ENCODE measurements around the gene KCNAB1. TPM values are rescaled to one million over a fixed set of nuclear protein-coding genes. Genes with fewer than 3 reads are reported as not detected.

KCNAB1 gene
- total RNA-seq, 1 donor from 2014 or later: 0.21 TPM

- H3K36me3 Mint-ChIP-seq (ENCODE audit: unreplicated experiment): no peaks in the 10 kb centered on the region
- DNase-seq (ENCODE audit: extremely low spot score, unreplicated experiment): no peak
- peaks cover 24% of the 10 kb centered on the region for H3K27me3 Mint-ChIP-seq (ENCODE audit: unreplicated experiment)
- H3K4me3 Mint-ChIP-seq (ENCODE audit: unreplicated experiment): no peak overlapping the region
- no peaks in the 10 kb centered on the region for H3K9me3 Mint-ChIP-seq (ENCODE audit: unreplicated experiment)
- no peak for TF ChIP-seq CTCF (IDR thresholded peaks at IDR 0.05)
- H3K4me1 Mint-ChIP-seq (ENCODE audit: unreplicated experiment): no peaks in the 10 kb centered on the region
- H3K27ac Mint-ChIP-seq (ENCODE audit: unreplicated experiment): no peak overlapping the region
Observed at GRCh38 chr3:156211583-156211982, 91.2 kb downstream of the KCNAB1 start.

- H3K36me3 Mint-ChIP-seq (ENCODE audit: unreplicated experiment): no peaks in the 10 kb centered on the region
- H3K27me3 Mint-ChIP-seq (ENCODE audit: unreplicated experiment): peaks cover 24% of the 10 kb centered on the region
- H3K4me3 Mint-ChIP-seq (ENCODE audit: unreplicated experiment): no peak overlapping the region
- H3K27ac Mint-ChIP-seq (ENCODE audit: unreplicated experiment): no peak overlapping the region
- H3K4me1 Mint-ChIP-seq (ENCODE audit: unreplicated experiment): peaks cover 3% of the 10 kb centered on the region
- no peak for DNase-seq (ENCODE audit: extremely low spot score, unreplicated experiment)
- TF ChIP-seq CTCF (IDR thresholded peaks at IDR 0.05): no peak
- no peaks in the 10 kb centered on the region for H3K9me3 Mint-ChIP-seq (ENCODE audit: unreplicated experiment)
Observed at GRCh38 chr3:156214676-156215075, 94.3 kb downstream of the KCNAB1 start.

- no peak for DNase-seq (ENCODE audit: extremely low spot score, unreplicated experiment)
- Mint-ChIP-seq H3K9me3 (ENCODE audit: unreplicated experiment) (no peaks in the 10 kb centered on the region), H3K27ac (ENCODE audit: unreplicated experiment) (no peak overlapping the region), H3K4me3 (ENCODE audit: unreplicated experiment) (no peak overlapping the region), H3K36me3 (ENCODE audit: unreplicated experiment) (no peaks in the 10 kb centered on the region), H3K27me3 (ENCODE audit: unreplicated experiment) (peaks cover 21% of the 10 kb centered on the region), H3K4me1 (ENCODE audit: unreplicated experiment) (peaks cover 3% of the 10 kb centered on the region)
- TF ChIP-seq CTCF (IDR thresholded peaks at IDR 0.05): no peak
Observed at GRCh38 chr3:156215751-156216150, 95.4 kb downstream of the KCNAB1 start.

GRCh38 chr3:156216216-156216615, 95.8 kb downstream of the KCNAB1 start:
- peaks cover 21% of the 10 kb centered on the region for H3K27me3 Mint-ChIP-seq (ENCODE audit: unreplicated experiment)
- H3K36me3 Mint-ChIP-seq (ENCODE audit: unreplicated experiment): peaks cover 2% of the 10 kb centered on the region
- H3K4me1 Mint-ChIP-seq (ENCODE audit: unreplicated experiment): peaks cover 3% of the 10 kb centered on the region
- no peak for TF ChIP-seq CTCF (IDR thresholded peaks at IDR 0.05)
- no peaks in the 10 kb centered on the region for H3K9me3 Mint-ChIP-seq (ENCODE audit: unreplicated experiment)
- H3K27ac Mint-ChIP-seq (ENCODE audit: unreplicated experiment): no peak overlapping the region
- DNase-seq (ENCODE audit: extremely low spot score, unreplicated experiment): no peak
- no peak overlapping the region for H3K4me3 Mint-ChIP-seq (ENCODE audit: unreplicated experiment)

- TF ChIP-seq CTCF (IDR thresholded peaks at IDR 0.05): no peak
- H3K36me3 Mint-ChIP-seq (ENCODE audit: unreplicated experiment): peaks cover 2% of the 10 kb centered on the region
- no peak overlapping the region for H3K27ac Mint-ChIP-seq (ENCODE audit: unreplicated experiment)
- H3K9me3 Mint-ChIP-seq (ENCODE audit: unreplicated experiment): peaks cover 3% of the 10 kb centered on the region
- DNase-seq (ENCODE audit: extremely low spot score, unreplicated experiment): no peak
- H3K27me3 Mint-ChIP-seq (ENCODE audit: unreplicated experiment): peaks cover 21% of the 10 kb centered on the region
- H3K4me1 Mint-ChIP-seq (ENCODE audit: unreplicated experiment): peaks cover 3% of the 10 kb centered on the region
- no peak overlapping the region for H3K4me3 Mint-ChIP-seq (ENCODE audit: unreplicated experiment)
Observed at GRCh38 chr3:156216852-156217251, 96.5 kb downstream of the KCNAB1 start.

Measured in osteocyte (in vitro differentiated cells).